Muscle layer of colon (tissue), 2 donors: ENCODE measurements around the gene AKAP13.
"Not testable (repeated sequence)": the region's sequence is repeated elsewhere in the genome, so short reads cannot be mapped to it uniquely, and the experiment has no call there.

Experiments
- H3K27ac ChIP-seq: one replicate; pipeline ENCODE4 v1.7.0; 2013; ENCODE audit warnings: low read depth, mild to moderate bottlenecking, low read length, moderate library complexity
- H3K27me3 ChIP-seq, 2 donors: one replicate each; pipeline ENCODE4 v1.7.0; 2013; ENCODE audit warnings: low read length in 2 of 2, mild to moderate bottlenecking in 2 of 2; ENCODE audit not compliant: insufficient read depth in 2 of 2, control insufficient read depth in 1 of 2
- H3K36me3 ChIP-seq: one replicate; pipeline ENCODE4 v1.7.0; 2013; ENCODE audit warnings: mild to moderate bottlenecking, low read length; ENCODE audit not compliant: insufficient read depth
- H3K4me1 ChIP-seq: one replicate; pipeline ENCODE4 v1.7.0; 2013; ENCODE audit warnings: mild to moderate bottlenecking, low read length; ENCODE audit not compliant: insufficient read depth
- H3K4me3 ChIP-seq, 2 donors: one replicate each; pipeline ENCODE4 v1.7.0; 2013; ENCODE audit warnings: low read length in 2 of 2, low read depth in 1 of 2, mild to moderate bottlenecking in 1 of 2, moderate library complexity in 1 of 2
- H3K9ac ChIP-seq: one replicate; pipeline ENCODE4 v1.7.0; 2013; ENCODE audit warnings: low read length
- H3K9me3 ChIP-seq: one replicate; pipeline ENCODE4 v1.7.0; 2013; ENCODE audit warnings: mild to moderate bottlenecking, low read length
- donor health status: abdominal sarcoma.
- donor health status: Adenocarcinoma of cecum.

Gene AKAP13

GRCh38 chr15:85475711-85476110 is 95.3 kb downstream of the AKAP13 start:
- peaks cover 27% of the 10 kb centered on the region for H3K4me1 ChIP-seq

DNA sequence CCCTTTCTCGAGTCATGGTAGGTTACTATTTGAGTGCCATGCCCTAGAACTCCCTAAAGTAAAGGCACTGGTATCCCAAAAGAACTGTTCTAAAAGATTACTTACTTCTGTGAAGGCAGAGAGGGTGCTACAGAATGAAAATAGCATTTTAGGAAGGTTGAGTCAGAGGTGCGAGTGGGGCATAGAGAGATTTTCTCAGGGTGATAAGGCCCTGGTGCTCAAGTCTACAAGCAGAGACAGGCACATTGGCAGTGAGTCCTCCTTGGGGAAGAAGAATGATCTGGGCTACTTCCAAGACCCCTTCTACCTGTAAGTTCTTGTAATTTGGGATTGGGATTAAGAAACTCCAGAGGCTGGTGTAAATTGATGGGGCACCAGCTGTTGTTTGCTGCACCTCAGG is 96.7 kb downstream of the AKAP13 start:
- peaks cover 32% of the 10 kb centered on the region for H3K4me1 ChIP-seq
- H3K4me3 ChIP-seq, result no peak overlapping the region
- H3K27ac ChIP-seq, result no peak overlapping the region
- H3K9ac ChIP-seq, result no peak overlapping the region
- H3K9me3 ChIP-seq, result no peaks in the 10 kb centered on the region
- H3K36me3 ChIP-seq, result no peaks in the 10 kb centered on the region
- H3K27me3 ChIP-seq, result no peaks in the 10 kb centered on the region

More at GRCh38 chr15:85475711-85476110, 95.3 kb downstream of the AKAP13 start:
- Histone ChIP-seq H3K27ac (no peak overlapping the region), H3K27me3 (no peaks in the 10 kb centered on the region), H3K36me3 (no peaks in the 10 kb centered on the region), H3K9ac (no peak overlapping the region), H3K9me3 (no peaks in the 10 kb centered on the region), H3K4me3 (no peak overlapping the region)

DNA sequence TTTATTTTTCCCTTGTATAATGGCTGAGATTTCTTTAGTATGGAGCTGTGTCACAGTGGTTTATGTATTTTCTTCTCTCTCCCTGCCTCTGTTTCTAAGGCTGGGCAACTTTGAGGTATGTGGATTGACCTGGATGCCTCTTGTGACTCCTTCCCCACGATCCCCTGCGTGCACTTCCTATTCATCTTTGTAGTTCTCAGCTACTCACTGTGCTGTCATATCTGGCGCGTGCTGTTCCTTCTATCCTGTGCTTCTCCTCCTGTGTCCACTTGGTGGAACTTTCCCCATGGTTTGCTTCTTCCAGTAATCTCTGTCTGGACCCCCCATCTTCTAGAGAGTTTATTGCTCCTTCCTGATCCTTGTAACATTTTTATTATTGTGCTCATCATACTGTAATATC is 97.3 kb downstream of the AKAP13 start:
- H3K27me3 ChIP-seq, result no peaks in the 10 kb centered on the region
- H3K36me3 ChIP-seq, result no peaks in the 10 kb centered on the region
- no peak overlapping the region for H3K4me3 ChIP-seq
- no peaks in the 10 kb centered on the region for H3K9me3 ChIP-seq
- H3K4me1 ChIP-seq, result peaks cover 32% of the 10 kb centered on the region
- peak overlapping the region; percentile 7 for H3K27ac ChIP-seq
- no peak overlapping the region for H3K9ac ChIP-seq

GRCh38 chr15:85479071-85479647 is 98.8 kb downstream of the AKAP13 start:
- no peaks in the 10 kb centered on the region for H3K9me3 ChIP-seq
- H3K27ac ChIP-seq, result no peak overlapping the region
- no peak overlapping the region for H3K9ac ChIP-seq
- H3K27me3 ChIP-seq, result no peaks in the 10 kb centered on the region
- no peaks in the 10 kb centered on the region for H3K36me3 ChIP-seq
- no peak overlapping the region for H3K4me3 ChIP-seq
- peaks cover 23% of the 10 kb centered on the region for H3K4me1 ChIP-seq

GRCh38 chr15:85480923-85481322 is 100.5 kb downstream of the AKAP13 start:
- Histone ChIP-seq H3K9me3 (no peaks in the 10 kb centered on the region), H3K27ac (no peak overlapping the region), H3K27me3 (no peaks in the 10 kb centered on the region), H3K4me1 (peaks cover 24% of the 10 kb centered on the region), H3K36me3 (no peaks in the 10 kb centered on the region), H3K9ac (no peak overlapping the region), H3K4me3 (no peak overlapping the region)

DNA sequence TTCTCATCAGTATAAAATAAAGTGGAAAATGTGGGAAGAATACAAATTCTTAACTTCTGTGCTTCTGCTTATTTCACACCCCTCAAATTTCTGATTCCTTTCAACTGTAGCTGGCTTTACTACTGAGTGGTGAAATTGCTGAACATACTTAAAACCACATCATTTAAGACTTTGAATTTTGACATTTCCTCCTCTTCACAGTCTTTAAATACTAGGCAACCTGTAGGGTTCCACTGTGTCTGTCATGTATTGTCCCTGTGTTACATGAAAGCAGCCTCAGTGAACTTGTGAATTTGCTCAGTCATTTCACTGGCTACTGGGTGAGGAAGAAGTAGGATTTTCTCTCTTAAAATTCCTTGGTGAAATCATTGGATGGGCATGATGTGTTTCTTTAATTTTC is 101.1 kb downstream of the AKAP13 start:
- H3K36me3 ChIP-seq, H3K27me3 ChIP-seq, H3K27ac ChIP-seq, H3K9me3 ChIP-seq, H3K9ac ChIP-seq, H3K4me3 ChIP-seq: not testable (repeated sequence)
- H3K4me1 ChIP-seq, result peaks cover 24% of the 10 kb centered on the region

GRCh38 chr15:85482894-85483293 is 102.5 kb downstream of the AKAP13 start:
- no peak overlapping the region for H3K4me3 ChIP-seq
- no peaks in the 10 kb centered on the region for H3K9me3 ChIP-seq
- H3K27ac ChIP-seq, result peak overlapping the region; percentile 17
- peaks cover 24% of the 10 kb centered on the region for H3K4me1 ChIP-seq
- no peak overlapping the region for H3K9ac ChIP-seq
- peaks cover under 1% of the 10 kb centered on the region for H3K36me3 ChIP-seq
- no peaks in the 10 kb centered on the region for H3K27me3 ChIP-seq

DNA sequence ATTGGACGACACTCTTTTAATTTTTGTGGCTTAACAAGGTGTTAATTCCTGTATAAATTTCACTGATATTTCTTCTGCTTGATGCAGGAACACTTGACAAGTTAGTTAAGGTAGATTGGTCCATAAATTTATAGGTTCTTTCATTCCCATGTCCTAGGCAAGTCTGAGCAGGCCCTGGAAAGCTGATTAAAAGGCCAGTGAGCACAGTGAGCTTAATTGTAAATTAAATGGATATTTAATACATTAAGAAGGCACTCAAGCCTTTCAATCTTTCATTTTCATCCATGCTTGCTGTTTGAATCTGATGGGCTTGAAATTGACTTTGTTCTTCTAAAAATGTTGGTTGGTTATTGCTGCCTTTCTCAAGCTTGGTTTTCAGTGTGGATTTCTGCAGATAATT is 103.6 kb downstream of the AKAP13 start:
- not testable (repeated sequence) for H3K27ac ChIP-seq, H3K27me3 ChIP-seq, H3K36me3 ChIP-seq, H3K9ac ChIP-seq, H3K9me3 ChIP-seq, H3K4me3 ChIP-seq
- peaks cover 20% of the 10 kb centered on the region for H3K4me1 ChIP-seq

DNA sequence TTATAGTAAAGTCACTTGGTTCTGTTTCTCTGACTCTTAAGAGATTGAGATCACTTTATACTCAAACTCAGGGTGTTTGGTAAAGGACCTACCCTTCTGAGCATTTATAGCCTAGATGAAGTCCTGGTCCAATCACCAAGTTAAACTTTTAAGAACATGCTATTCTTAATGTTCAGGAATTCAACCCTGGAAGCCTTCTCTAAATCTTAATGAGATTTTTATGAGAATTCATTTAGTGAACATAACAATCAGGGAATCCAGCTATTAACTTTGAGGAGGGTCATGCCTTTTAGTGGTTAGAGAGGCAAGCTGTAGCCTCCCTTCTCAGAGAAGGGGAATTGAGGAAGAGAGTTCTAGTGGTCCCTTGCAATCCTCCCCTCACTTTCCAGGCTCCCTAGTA is 104.5 kb downstream of the AKAP13 start:
- peaks cover 16% of the 10 kb centered on the region for H3K4me1 ChIP-seq
- H3K4me3 ChIP-seq, H3K9me3 ChIP-seq, H3K27ac ChIP-seq, H3K36me3 ChIP-seq, H3K27me3 ChIP-seq, H3K9ac ChIP-seq: not testable (repeated sequence)

DNA sequence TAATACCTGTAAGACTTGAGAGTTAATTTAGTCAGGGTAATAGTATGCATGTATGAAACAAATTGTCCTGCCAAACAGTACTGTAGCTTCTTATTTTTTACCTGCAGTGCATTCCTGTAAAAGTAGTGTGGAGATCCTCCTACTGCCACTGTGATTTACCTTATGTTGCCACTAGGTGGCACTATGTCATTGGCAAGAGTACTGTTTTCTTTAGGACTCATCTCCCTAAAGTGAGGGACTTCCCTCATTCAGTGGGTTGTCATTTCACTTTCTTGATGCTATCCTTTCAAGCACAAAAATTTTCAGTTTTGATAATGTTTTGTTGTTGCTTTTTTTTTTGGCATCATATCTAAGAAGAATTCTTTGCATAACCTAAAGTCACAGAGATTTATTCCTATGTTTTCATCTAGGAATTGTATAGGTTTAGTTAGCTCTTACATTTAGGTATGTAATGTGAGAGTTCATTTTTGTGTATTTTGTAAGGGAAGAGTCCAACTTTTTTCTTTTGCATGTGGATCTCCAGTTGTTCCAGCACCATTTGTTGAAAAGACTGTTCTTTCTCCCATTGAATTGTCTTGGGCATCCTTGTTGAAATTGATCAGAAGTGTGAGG is 105.7 kb downstream of the AKAP13 start:
- no peak overlapping the region for H3K27ac ChIP-seq
- no peaks in the 10 kb centered on the region for H3K9me3 ChIP-seq
- no peaks in the 10 kb centered on the region for H3K27me3 ChIP-seq
- H3K4me1 ChIP-seq, result peaks cover 10% of the 10 kb centered on the region
- H3K36me3 ChIP-seq, result peaks cover 2% of the 10 kb centered on the region
- H3K9ac ChIP-seq, result no peak overlapping the region
- no peak overlapping the region for H3K4me3 ChIP-seq

DNA sequence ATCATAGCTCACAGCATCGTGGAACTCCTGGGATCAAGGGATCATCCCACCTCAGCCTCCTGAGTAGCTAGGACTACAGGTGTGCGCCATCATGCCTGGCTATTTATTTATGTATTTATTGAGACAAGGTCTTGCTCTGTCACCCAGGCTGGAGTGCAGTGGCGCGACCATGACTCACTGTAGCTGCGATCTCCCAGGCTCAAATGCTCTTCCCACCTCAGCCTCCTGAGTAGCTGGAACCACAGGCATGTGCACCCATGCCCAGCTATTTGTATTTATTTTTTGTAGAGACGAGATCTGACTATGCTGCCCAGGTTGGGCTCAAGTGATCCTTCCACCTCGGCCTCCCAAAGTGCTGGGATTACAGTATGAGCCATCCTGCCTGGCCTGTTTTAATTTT is 107.4 kb downstream of the AKAP13 start:
- not testable (repeated sequence) for H3K9me3 ChIP-seq, H3K27me3 ChIP-seq, H3K9ac ChIP-seq, H3K27ac ChIP-seq, H3K4me1 ChIP-seq, H3K4me3 ChIP-seq, H3K36me3 ChIP-seq

DNA sequence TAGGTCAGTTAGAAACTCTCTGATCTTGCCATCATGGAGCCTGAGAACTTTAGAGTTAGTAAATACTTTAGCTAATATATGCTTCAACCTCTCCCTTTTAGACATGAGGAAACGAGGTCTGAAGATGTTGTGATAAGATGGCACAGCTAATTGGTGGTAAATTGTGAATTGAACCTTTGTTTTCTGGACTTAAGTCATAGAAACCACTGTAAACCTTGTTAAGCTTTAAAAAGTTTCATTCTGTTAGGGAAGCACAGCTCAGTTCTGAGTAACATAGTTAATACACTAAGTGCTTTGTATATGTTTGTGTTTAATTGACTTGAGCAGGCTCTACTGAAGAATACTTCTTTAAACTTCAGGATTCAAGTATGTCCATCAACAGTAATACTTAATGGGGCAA is 108.6 kb downstream of the AKAP13 start:
- no peak overlapping the region for H3K4me3 ChIP-seq
- no peak overlapping the region for H3K9ac ChIP-seq
- peaks cover 2% of the 10 kb centered on the region for H3K36me3 ChIP-seq
- peaks cover 15% of the 10 kb centered on the region for H3K4me1 ChIP-seq
- no peaks in the 10 kb centered on the region for H3K9me3 ChIP-seq
- H3K27me3 ChIP-seq, result no peaks in the 10 kb centered on the region
- H3K27ac ChIP-seq, result no peak overlapping the region
